PC-3 (cell line): ENCODE measurements around the gene MAP2K3.

Experiments used
- CTCF ChIP-seq: fragments of 300-600 bp; sonication (generic); conservative IDR thresholded peaks from 2 replicates; pipeline ENCODE4 v1.5.1; 2017; ENCODE audit warnings: antibody characterized with exemption, low read depth, mild to moderate bottlenecking, low read length
- EZH2 ChIP-seq: fragments of 300-600 bp; sonication (generic); IDR thresholded peaks from one replicate; pipeline ENCODE4 v1.6.1; 2017; ENCODE audit warnings: antibody characterized with exemption, mild to moderate bottlenecking, low read length; ENCODE audit not compliant: unreplicated experiment
- EZH2phosphoT487 ChIP-seq: fragments of 300-600 bp; sonication (generic); IDR thresholded peaks from 2 replicates; pipeline ENCODE4 v1.6.1; 2018; ENCODE audit warnings: mild to moderate bottlenecking, antibody characterized with exemption, low read length, borderline replicate concordance

- TF ChIP-seq EZH2 (no peak), CTCF (no peak), EZH2phosphoT487 (no peak)
Measured at GRCh38 chr17:21361020-21361809, 76.7 kb downstream of the MAP2K3 start.
